A549 (cell line): ENCODE measurements around the gene NEUROG2.

Experiments
- CTCF ChIP-seq: fragments of >200 bp; sonication (Bioruptor Twin); formaldehyde crosslinking; IDR thresholded peaks from 3 replicates; pipeline ENCODE4 v1.5.1; 2016
- HES2 ChIP-seq: fragments of >200 bp; sonication (Bioruptor Twin); formaldehyde crosslinking; IDR thresholded peaks from 2 replicates; pipeline ENCODE4 v1.6.1; 2016
- MAFK ChIP-seq: fragments of 450-650 bp; IDR thresholded peaks from 2 replicates; pipeline ENCODE4 v1.6.1; 2014; ENCODE audit not compliant: partially characterized antibody
- MAZ ChIP-seq: fragments of 150-350 bp; IDR thresholded peaks from 2 replicates; pipeline ENCODE4 v1.6.1; 2014; ENCODE audit warnings: antibody characterized with exemption, low read depth, low read length, borderline replicate concordance
- NFE2L2 ChIP-seq: fragments of 150-350 bp; conservative IDR thresholded peaks from 2 replicates; pipeline ENCODE4 v1.6.1; 2014; ENCODE audit warnings: low read length
- PHF8 ChIP-seq: fragments of 200-600 bp; sonication (generic); IDR thresholded peaks from 2 replicates; pipeline ENCODE4 v1.6.1; 2016; ENCODE audit warnings: low read depth, mild to moderate bottlenecking, antibody characterized with exemption, moderate library complexity, borderline replicate concordance
- RCOR1 ChIP-seq: fragments of 150-350 bp; IDR thresholded peaks from 2 replicates; pipeline ENCODE4 v1.6.1; 2014; ENCODE audit warnings: antibody characterized with exemption, low read length, low read depth
- REST ChIP-seq: fragments of 200-600 bp; sonication (generic); IDR thresholded peaks from 2 replicates; pipeline ENCODE4 v1.6.1; 2016; ENCODE audit warnings: antibody characterized with exemption, mild to moderate bottlenecking, moderate library complexity
- SMC3 ChIP-seq: fragments of >200 bp; sonication (Bioruptor Twin); formaldehyde crosslinking; IDR thresholded peaks from 3 replicates; pipeline ENCODE4 v1.6.1; 2018; ENCODE audit warnings: inconsistent platforms

GRCh38 chr4:112517911-112518310, 1.9 kb upstream of the NEUROG2 start:
- TF ChIP-seq CTCF (no peak), MAZ (no peak), PHF8 (no peak), MAFK (peak; percentile 23), REST (no peak), NFE2L2 (no peak), HES2 (no peak), SMC3 (no peak), RCOR1 (no peak)
